Left cardiac atrium (tissue), 4 donors: ENCODE results near the gene OR14A16. TPM values are rescaled to one million over a fixed set of nuclear protein-coding genes. Genes with fewer than 3 reads are reported as not detected.

Experiments used
- ATAC-seq, 2 donors: fragments of 200-7000 bp; cut with Tn5 transposase; one replicate each; pipeline ENCODE4 v1.9.1; 2020; ENCODE audit warnings: mild to moderate bottlenecking in 2 of 2, moderate library complexity in 2 of 2
- DNase-seq: peaks from one replicate; pipeline ENCODE4 v3.0.0-alpha.2; 2020
- intact Hi-C, 2 donors: fragments of 100-400 bp; cut with DNase I; formaldehyde crosslinking; loops; one replicate each; pipeline versions ENCODE4 v1.14.1 to v1.15.1; 2022 to 2023
- total RNA-seq, 2 donors: library from RNA; stranded (reverse); fragmentation: NEBNext Ultra II Directional; extraction: Animal tissue kit (Norgen Biotek cat#: 25700); gene quantifications; one replicate each; pipeline ENCODE4 v1.2.1, GENCODE V29; 2021
- donor health status: DM: no; HTN: yes; CAD: no.
- donor health status: DM: no; HTN: yes; CAD: no; lungs with severe emphysema.
- donor health status: DM: yes; HTN: yes; CAD: no.
- donor health status: Dilated cardiomyopathy.

Gene OR14A16
- total RNA-seq, 2 donors from 2014 or later: not detected

GRCh38 chr1:247812637-247813036, 11.3 kb downstream of the OR14A16 start:
- intact Hi-C loops: no loop called here
- no peak for ATAC-seq
- DNase-seq: no peak

GRCh38 chr1:247797518-247797917, 26.4 kb downstream of the OR14A16 start:
- no peak for DNase-seq
- intact Hi-C loops: no loop called here
- no peak for ATAC-seq

GRCh38 chr1:247769603-247770002, 54.3 kb downstream of the OR14A16 start:
- intact Hi-C loops: no loop called here
- no peak for DNase-seq
- ATAC-seq: no peak

Other genes starting within 250 kb of the OR14A16 start
- not detected for gene OR2G2, start 235.8 kb downstream of the OR14A16 start, total RNA-seq
- gene OR2G3, start 218.5 kb downstream of the OR14A16 start, total RNA-seq: not detected
- gene OR13G1, start 144.4 kb downstream of the OR14A16 start, total RNA-seq: not detected
- gene OR6F1, start 107.5 kb downstream of the OR14A16 start, total RNA-seq: not detected
- gene OR14K1, start 85.5 kb downstream of the OR14A16 start, total RNA-seq: not detected
- gene OR14A2, start 76.0 kb downstream of the OR14A16 start, total RNA-seq: not detected
- not detected for gene OR1C1, start 63.6 kb downstream of the OR14A16 start, total RNA-seq
- not detected for gene OR11L1, start 17.8 kb upstream of the OR14A16 start, total RNA-seq
- gene TRIM58, start 33.1 kb upstream of the OR14A16 start, total RNA-seq: under 1 TPM; 0.32 to 0.60 TPM
- under 1 TPM in 1 of 2 donors, not detected in 1; 0.26 TPM for gene OR2W3, start 71.5 kb upstream of the OR14A16 start, total RNA-seq
- gene OR2T8, start 96.1 kb upstream of the OR14A16 start, total RNA-seq: not detected
- gene OR2AJ1, start 100.8 kb upstream of the OR14A16 start, total RNA-seq: not detected
- gene OR2L8, start 124.7 kb upstream of the OR14A16 start, total RNA-seq: not detected
- gene OR2AK2, start 141.1 kb upstream of the OR14A16 start, total RNA-seq: not detected
- gene OR2L5, start 189.5 kb upstream of the OR14A16 start, total RNA-seq: not detected
- under 1 TPM in 1 of 2 donors, not detected in 1; 0.05 TPM for gene OR2L2, start 206.0 kb upstream of the OR14A16 start, total RNA-seq
- gene OR2L3, start 222.7 kb upstream of the OR14A16 start, total RNA-seq: not detected